Fibroblast of lung (primary cell): ENCODE measurements around the gene TRPV4. TPM values are rescaled to one million over a fixed set of nuclear protein-coding genes. Genes with fewer than 3 reads are reported as not detected.

Experiments used
- DNase-seq, 2 donors: peaks; one replicate each; pipeline versions ENCODE4 v3.0.0 to v3.0.0-alpha.2; 2010; ENCODE audit warnings: low read depth in 2 of 2
- H2AFZ ChIP-seq: 2 replicates; pipeline ENCODE4 v1.5.1; 2012; ENCODE audit warnings: low read length, control low read depth, inconsistent platforms
- H3K27ac ChIP-seq: 2 replicates; pipeline ENCODE4 v1.5.1; 2011; ENCODE audit warnings: low read length, control low read depth; ENCODE audit not compliant: insufficient read depth
- H3K27me3 ChIP-seq: 2 replicates; pipeline ENCODE4 v1.5.1; 2011; ENCODE audit warnings: mild to moderate bottlenecking, low read length; ENCODE audit not compliant: control insufficient read depth, insufficient read depth
- H3K36me3 ChIP-seq: 2 replicates; pipeline ENCODE4 v1.5.1; 2011; ENCODE audit warnings: low read length; ENCODE audit not compliant: control insufficient read depth, insufficient read depth
- H3K4me1 ChIP-seq: 2 replicates; pipeline ENCODE4 v1.5.1; 2011; ENCODE audit warnings: low read length; ENCODE audit not compliant: control insufficient read depth, insufficient read depth; ENCODE audit errors: extremely low read depth
- H3K4me2 ChIP-seq: 2 replicates; pipeline ENCODE4 v1.5.1; 2011; ENCODE audit warnings: low read length, control low read depth; ENCODE audit not compliant: insufficient read depth; ENCODE audit errors: extremely low read depth
- H3K4me3 ChIP-seq, 4 experiments: fragments of 200-600 bp in 1 of 4; sonication (generic) in 1 of 4; replicated peaks in 1 of 4; 2 replicates each; pipeline ENCODE4 v1.5.1; 2011 to 2016; ENCODE audit warnings: low read length in 4 of 4, low read depth in 3 of 4, mild to moderate bottlenecking in 3 of 4, control low read depth in 2 of 4, inconsistent platforms in 1 of 4, mixed read lengths in 1 of 4; ENCODE audit not compliant: insufficient read depth in 1 of 4; ENCODE audit errors: control extremely low read depth in 1 of 4
- H3K79me2 ChIP-seq: 2 replicates; pipeline ENCODE4 v1.5.1; 2012; ENCODE audit warnings: mild to moderate bottlenecking, low read length, inconsistent platforms; ENCODE audit not compliant: control insufficient read depth, insufficient read depth
- H3K9ac ChIP-seq: 2 replicates; pipeline ENCODE4 v1.5.1; 2011; ENCODE audit warnings: mild to moderate bottlenecking, low read length, control low read depth; ENCODE audit not compliant: insufficient read depth
- H3K9me3 ChIP-seq: 2 replicates; pipeline ENCODE4 v1.5.1; 2012; ENCODE audit warnings: low read depth, low read length; ENCODE audit not compliant: control insufficient read depth, insufficient read depth
- H4K20me1 ChIP-seq: 2 replicates; pipeline ENCODE4 v1.5.1; 2011; ENCODE audit warnings: low read length; ENCODE audit not compliant: control insufficient read depth, insufficient read depth; ENCODE audit errors: extremely low read depth
- CTCF ChIP-seq, 2 donors: IDR thresholded peaks in 1 of 2; conservative IDR thresholded peaks in 1 of 2; 1 replicate in 1 of 2; 2 replicates in 1 of 2; pipeline ENCODE4 v1.5.1; 2011 to 2012; ENCODE audit warnings: low read length in 2 of 2, control low read depth in 1 of 2, inconsistent platforms in 1 of 2, low read depth in 1 of 2, mild to moderate bottlenecking in 1 of 2
- EZH2 ChIP-seq: IDR thresholded peaks from 2 replicates; pipeline ENCODE4 v1.5.1; 2012; ENCODE audit warnings: low read length, control low read depth, mild to moderate bottlenecking; ENCODE audit errors: missing control alignments
- polyA plus RNA-seq, 2 donors: library from polyadenylated mRNA; depleted of rRNA in 1 of 2; stranded (reverse) in 1 of 2; unstranded in 1 of 2; fragments of >200 nt; gene quantifications; 2 replicates each; pipeline ENCODE4 v1.2.1, GENCODE V29; 2011 to 2012; ENCODE audit warnings: missing spikeins in 1 of 2
- total RNA-seq: library from RNA; depleted of rRNA; stranded (reverse); fragments of >200 nt; gene quantifications from 2 replicates; pipeline ENCODE4 v1.2.1, GENCODE V29; 2014

The TRPV4 gene
- total and polyA plus RNA-seq, 2 donors (not counting 1 experiment from before 2014, with no cell fraction given) = 0.66 to 0.83 TPM

DNA sequence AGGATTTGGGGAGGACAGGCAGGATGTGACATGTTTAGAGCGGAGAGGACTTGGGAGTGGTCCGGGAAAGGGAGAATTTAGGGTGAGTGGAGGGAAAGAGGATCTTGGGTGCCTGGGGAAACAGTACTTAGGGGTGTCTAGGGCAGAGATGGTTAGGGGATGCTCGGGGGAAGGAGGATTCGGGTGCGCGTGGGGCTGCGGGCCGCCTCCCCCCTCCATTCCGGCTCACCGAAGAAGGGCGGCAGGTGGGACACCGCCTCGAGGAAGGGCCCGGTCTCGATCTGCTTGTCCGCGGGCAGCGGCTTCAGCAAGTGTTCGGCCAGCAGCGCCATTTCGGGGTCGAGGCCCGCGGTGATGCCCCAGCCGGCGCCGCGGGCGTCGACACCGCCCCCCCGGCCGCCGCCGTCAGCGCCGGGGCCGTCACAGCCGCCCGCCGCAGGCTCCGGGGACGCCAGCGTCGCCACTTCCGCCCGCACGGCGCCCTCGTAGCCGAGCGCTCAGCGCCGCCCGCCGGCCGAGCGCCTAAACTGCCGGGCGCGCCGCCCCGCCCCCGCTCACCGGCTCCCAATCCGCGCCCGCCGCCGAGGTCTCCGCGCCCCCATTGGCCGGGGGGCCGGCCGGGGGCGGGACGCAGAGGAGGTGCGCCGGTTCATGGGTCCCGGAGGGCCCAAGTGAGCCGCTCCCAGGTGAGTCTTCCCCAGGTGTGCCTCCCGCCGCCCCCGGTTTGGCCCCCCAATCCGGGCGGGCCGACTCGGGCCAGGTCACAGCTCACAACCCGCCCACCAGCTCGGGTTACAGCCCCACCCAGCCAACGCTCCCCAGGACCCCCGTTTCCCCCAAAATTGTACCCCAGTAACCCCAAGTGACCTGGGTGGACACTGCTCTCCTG, 47.1 kb upstream of the TRPV4 start, which contains the start of gene GLTP:
GLTP (minus strand) TSS at position 499 of the 889 bp plus-strand sequence; CDS start at position 332, 167 bp downstream.
- peak within 1 kb of the TSS; percentile 94 for H3K4me2 ChIP-seq
- peak; percentile 65 to 67 for DNase-seq
- peak within 1 kb of the TSS; percentile 80 for H3K27ac ChIP-seq
- H3K79me2 ChIP-seq = peaks cover 33% of the 10 kb centered on the region
- peak within 1 kb of the TSS; percentile 73 for H3K9ac ChIP-seq
- peaks cover 7% of the 10 kb centered on the region for H3K4me1 ChIP-seq
- H2AFZ ChIP-seq = peak within 1 kb of the TSS; percentile 77
- no peaks in the 10 kb centered on the region for H3K9me3 ChIP-seq
- no peaks in the 10 kb centered on the region for H3K27me3 ChIP-seq
- H3K4me3 ChIP-seq = peak within 1 kb of the TSS; percentile 82 to 96 (median 89)
- no peaks in the 10 kb centered on the region for H4K20me1 ChIP-seq
- H3K36me3 ChIP-seq = no peaks in the 10 kb centered on the region
- TF ChIP-seq EZH2 (no peak), CTCF (conservative IDR thresholded peaks at IDR 0.05 in 1 of 2, IDR thresholded peaks at IDR 0.05 in 1 of 2; ENCODE audit: low read depth in 1 of 2, low read length in 2 of 2) (peak in 1 of 2 donors; percentile 27)

DNA sequence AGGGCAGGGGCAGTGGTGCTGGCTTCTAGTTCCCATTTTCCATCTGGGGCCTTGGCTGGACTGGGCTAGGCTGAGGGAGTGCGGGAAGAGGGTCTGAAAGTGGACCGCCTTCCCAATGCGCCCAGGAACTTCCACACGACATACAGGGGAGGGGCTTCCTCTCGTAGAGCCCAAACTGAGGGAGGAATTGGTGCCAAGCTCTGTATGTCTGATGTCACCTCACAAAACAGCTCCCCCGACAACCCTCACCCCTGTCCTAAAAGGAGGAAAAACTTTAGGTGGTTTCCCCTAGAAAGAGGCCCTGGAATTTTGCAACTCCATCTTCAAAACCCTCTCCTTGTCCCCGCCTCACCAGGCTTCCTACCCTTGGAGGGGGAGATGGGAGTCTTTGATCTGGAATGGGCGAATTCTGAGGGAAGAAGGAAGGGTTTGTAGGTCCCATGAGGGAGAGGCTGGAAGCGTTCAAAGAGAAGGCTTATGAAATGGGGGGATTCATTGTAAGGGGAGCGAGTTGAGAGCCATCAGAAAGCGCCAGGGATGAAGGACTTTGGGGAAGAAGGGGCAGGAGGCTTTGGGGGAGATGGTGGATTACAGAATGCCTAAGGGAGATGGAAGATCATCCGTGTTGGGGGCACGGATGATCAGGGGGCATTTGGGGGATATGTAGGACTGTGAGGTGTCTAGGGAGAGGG, 46.3 kb upstream of the TRPV4 start:
- Histone ChIP-seq H3K27me3 (no peaks in the 10 kb centered on the region), H3K4me3 (peak overlapping the region; percentile 82 to 96 (median 89)), H3K27ac (peak overlapping the region; percentile 80), H3K36me3 (no peaks in the 10 kb centered on the region), H3K9me3 (no peaks in the 10 kb centered on the region), H4K20me1 (no peaks in the 10 kb centered on the region), H3K79me2 (peaks cover 36% of the 10 kb centered on the region), H2AFZ (peak overlapping the region; percentile 77), H3K9ac (peak overlapping the region; percentile 73), H3K4me1 (peaks cover 7% of the 10 kb centered on the region), H3K4me2 (peak overlapping the region; percentile 94)
- no peak for DNase-seq
- TF ChIP-seq CTCF (conservative IDR thresholded peaks at IDR 0.05 in 1 of 2, IDR thresholded peaks at IDR 0.05 in 1 of 2; ENCODE audit: low read depth in 1 of 2, low read length in 2 of 2) (no peak), EZH2 (no peak)

GRCh38 chr12:109878749-109879148, 45.6 kb upstream of the TRPV4 start:
- Histone ChIP-seq H4K20me1 (no peaks in the 10 kb centered on the region), H3K4me2 (peak overlapping the region; percentile 94), H3K4me3 (peak overlapping the region; percentile 82 to 96 (median 89)), H3K4me1 (peaks cover 7% of the 10 kb centered on the region), H3K27me3 (no peaks in the 10 kb centered on the region), H3K36me3 (no peaks in the 10 kb centered on the region), H2AFZ (no peak overlapping the region), H3K9ac (no peak overlapping the region), H3K79me2 (peaks cover 43% of the 10 kb centered on the region), H3K9me3 (no peaks in the 10 kb centered on the region), H3K27ac (no peak overlapping the region)
- TF ChIP-seq CTCF (conservative IDR thresholded peaks at IDR 0.05 in 1 of 2, IDR thresholded peaks at IDR 0.05 in 1 of 2; ENCODE audit: low read depth in 1 of 2, low read length in 2 of 2) = no peak
- no peak for TF ChIP-seq EZH2
- no peak for DNase-seq
